K562 (cell line): ENCODE results near the gene MYO1A. TPM values are rescaled to one million over a fixed set of nuclear protein-coding genes. Genes with fewer than 3 reads are reported as not detected.

Source experiments
- ATAC-seq: fragments of 200-7000 bp; cut with Tn5 transposase; 3 replicates; pipeline ENCODE4 v1.9.1; 2020; ENCODE audit warnings: moderate library complexity
- BruUV-seq: library from RNA; stranded (reverse); fragments of 400-500 nt; replicated peaks from 2 replicates; lab custom pipeline; 2021; lab: Mats Ljungman, UMichigan
- CTCF ChIA-PET: fragments of 300-600 bp; formaldehyde crosslinking; extraction: SDS; loops from one replicate; lab custom pipeline; 2021; ENCODE audit warnings: low intra/inter-chr PET ratio; lab: Yijun Ruan, JAX
- POLR2A ChIA-PET: fragments of 300-600, 350-650 bp; sonication (Branson Sonifier 250); formaldehyde crosslinking; extraction: SDS; loops from one replicate; lab custom pipeline; 2021; ENCODE audit warnings: antibody characterized with exemption, inconsistent platforms; lab: Yijun Ruan, JAX
- DNase-seq, 4 experiments: peaks; one replicate each; pipeline versions ENCODE4 v3.0.0 to v3.0.0-alpha.2; 2011 to 2018; ENCODE audit warnings: low spot score in 3 of 4, mixed read lengths in 3 of 4; ENCODE audit errors: extremely low read depth in 1 of 4
- FAIRE-seq: peaks from 2 replicates; lab custom pipeline; 2011; peaks lifted over from hg19 to GRCh38; lab: Jason Lieb, UNC
- H2AFZ ChIP-seq: 2 replicates; pipeline ENCODE4 v1.6.0; 2011; ENCODE audit warnings: low read depth, low read length, control low read depth, inconsistent platforms
- H3K27ac ChIP-seq: fragments of 200-600 bp; 3 replicates; pipeline ENCODE4 v1.8.0; 2011; ENCODE audit warnings: low read depth, mild to moderate bottlenecking, control low read depth, inconsistent platforms, low read length, moderate library complexity, mixed read lengths; ENCODE audit errors: extremely low read depth
- H3K27me3 ChIP-seq, 2 experiments: fragments of 300-600 bp in 1 of 2; 2 replicates in 1 of 2; 3 replicates in 1 of 2; pipeline versions ENCODE4 v1.6.0 to v1.8.0; 2011; ENCODE audit warnings: inconsistent platforms in 2 of 2, low read length in 2 of 2, mild to moderate bottlenecking in 1 of 2, mixed read lengths in 1 of 2, moderate library complexity in 1 of 2; ENCODE audit not compliant: control insufficient read depth in 2 of 2, insufficient read depth in 2 of 2
- H3K36me3 ChIP-seq: fragments of 300-600 bp; 3 replicates; pipeline ENCODE4 v1.8.0; 2011; ENCODE audit warnings: mild to moderate bottlenecking, low read length, inconsistent platforms; ENCODE audit not compliant: control insufficient read depth, insufficient read depth
- H3K4me1 ChIP-seq, 2 experiments: fragments of 200-600 bp in 1 of 2; replicated peaks in 1 of 2; 2 replicates in 1 of 2; 3 replicates in 1 of 2; pipeline versions ENCODE4 v1.5.1 to v1.8.0; 2011; ENCODE audit warnings: inconsistent platforms in 2 of 2, low read length in 2 of 2, mild to moderate bottlenecking in 1 of 2, mixed read lengths in 1 of 2, moderate library complexity in 1 of 2; ENCODE audit not compliant: control insufficient read depth in 2 of 2, insufficient read depth in 2 of 2
- H3K4me2 ChIP-seq: 2 replicates; pipeline ENCODE4 v1.6.1; 2011; ENCODE audit warnings: low read length, control low read depth, inconsistent platforms, mixed read lengths; ENCODE audit not compliant: insufficient read depth
- H3K4me3 ChIP-seq: fragments of 200-600 bp; sonication (generic), shearing (Covaris generic); 2 replicates; pipeline ENCODE4 v1.5.1; 2016; ENCODE audit warnings: control low read depth, inconsistent platforms
- H3K79me2 ChIP-seq: fragments of 200-600 bp; 3 replicates; pipeline ENCODE4 v1.8.0; 2011; ENCODE audit warnings: low read length, inconsistent platforms; ENCODE audit not compliant: control insufficient read depth, insufficient read depth
- H3K9ac ChIP-seq, 2 experiments: 2 replicates each; pipeline versions ENCODE4 v1.6.0 to v1.6.1; 2011; ENCODE audit warnings: low read depth in 2 of 2, low read length in 2 of 2, control low read depth in 1 of 2, inconsistent platforms in 1 of 2, mild to moderate bottlenecking in 1 of 2, mixed read lengths in 1 of 2; ENCODE audit not compliant: insufficient read depth in 1 of 2
- H3K9me1 ChIP-seq: one replicate; pipeline ENCODE4 v1.6.0; 2011; ENCODE audit warnings: inconsistent platforms, mild to moderate bottlenecking, low read length, moderate library complexity; ENCODE audit not compliant: control insufficient read depth, insufficient read depth
- H3K9me3 ChIP-seq: replicated peaks from 2 replicates; pipeline ENCODE4 v1.5.1; 2011; ENCODE audit warnings: low read depth, low read length, inconsistent platforms; ENCODE audit not compliant: control insufficient read depth, insufficient read depth
- H4K20me1 ChIP-seq: replicated peaks from 2 replicates; pipeline ENCODE4 v1.6.1; 2011; ENCODE audit warnings: low read length, inconsistent platforms, mixed read lengths; ENCODE audit not compliant: control insufficient read depth, insufficient read depth
- BRD9 ChIP-seq: fragments of 450-650 bp; IDR thresholded peaks from 2 replicates; pipeline ENCODE4 v1.6.1; 2018; ENCODE audit warnings: low read depth; ENCODE audit not compliant: partially characterized antibody
- COPS2 ChIP-seq: fragments of 450-650 bp; conservative IDR thresholded peaks from 2 replicates; pipeline ENCODE4 v1.6.1; 2016; ENCODE audit warnings: mild to moderate bottlenecking, moderate library complexity
- CREB5 ChIP-seq: fragments of 250-450 bp; sonication (Bioruptor Pico); IDR thresholded peaks from 2 replicates; pipeline ENCODE4 v1.5.0; 2020; ENCODE audit warnings: mild to moderate bottlenecking
- ETS2 ChIP-seq: IDR thresholded peaks from 2 replicates; pipeline ENCODE4 v1.6.1; 2016; ENCODE audit warnings: borderline replicate concordance, missing genetic modification characterization, mild to moderate bottlenecking, moderate library complexity, missing compliant biosample characterization; ENCODE audit not compliant: poor library complexity, severe bottlenecking
- FIP1L1 ChIP-seq: fragments of 200-400 bp; formaldehyde crosslinking; IDR thresholded peaks from 2 replicates; pipeline ENCODE4 v1.6.1; 2018; ENCODE audit warnings: mild to moderate bottlenecking, low read depth, low read length; ENCODE audit not compliant: poor library complexity, severe bottlenecking
- MAZ ChIP-seq, 2 experiments: fragments of 450-650 bp in 1 of 2; sonication (generic) in 1 of 2; formaldehyde crosslinking; IDR thresholded peaks in 1 of 2; conservative IDR thresholded peaks in 1 of 2; 2 replicates each; pipeline versions ENCODE4 v1.4.0 to v1.5.0; 2020; ENCODE audit warnings: mild to moderate bottlenecking in 1 of 2, missing genetic modification reagents in 1 of 2
- SNIP1 ChIP-seq: fragments of 450-650 bp; IDR thresholded peaks from 2 replicates; pipeline ENCODE4 v1.7.1; 2017; ENCODE audit warnings: low read depth, mild to moderate bottlenecking
- ZNF311 ChIP-seq: fragments of 250-450 bp; sonication (Bioruptor Pico); IDR thresholded peaks from 2 replicates; pipeline ENCODE4 v1.4.0; 2020; ENCODE audit warnings: mild to moderate bottlenecking, moderate library complexity
- WGBS: fragments of 100-300 bp; shearing (Covaris generic); methylation state at CpG from one replicate; pipeline ENCODE4 v1.1.6; 2016; ENCODE audit warnings: low coverage, mixed read lengths; ENCODE audit not compliant: insufficient coverage; ENCODE audit errors: missing lambda C conversion rate; 5-methylcytosine and 5-hydroxymethylcytosine counted together
- in situ Hi-C: fragments of 300-500 bp; cut with MboI; formaldehyde crosslinking; loops from 4 replicates; pipeline ENCODE4 v1.15.0; 2018; ENCODE audit warnings: inconsistent platforms, mixed read lengths
- intact Hi-C: fragments of 100-400 bp; cut with micrococcal nuclease; formaldehyde crosslinking; loops from 2 replicates; pipeline ENCODE4 v1.14.2; 2022
- polyA plus RNA-seq, 8 experiments: library from polyadenylated mRNA; depleted of rRNA in 4 of 8; stranded (reverse) in 5 of 8; unstranded in 3 of 8; fragments of >200 nt; fragmentation: Nextera tagmentation in 2 of 8; fragmentation: Illumina TruSeq in 1 of 8; extraction: Ambion mirVana in 2 of 8; extraction: Trizol in 1 of 8; gene quantifications; 2 replicates each; pipeline versions ENCODE4 v1.2.1 to v1.2.3, GENCODE V29; 2011 to 2014; ENCODE audit warnings: inconsistent platforms in 1 of 8, missing spikeins in 1 of 8
- total RNA-seq, 7 experiments: library from RNA; depleted of rRNA in 6 of 7; stranded (reverse); fragments of >200 nt in 6 of 7; fragmentation: Illumina TruSeq in 2 of 7; extraction: Trizol in 2 of 7; gene quantifications; 2 replicates each; pipeline versions ENCODE4 v1.2.1 to v1.2.3, GENCODE V29; 2011 to 2021; ENCODE audit warnings: low replicate concordance in 1 of 7
- TF ChIP-seq, protein P1 (sequence below): sonication (generic); formaldehyde crosslinking; IDR thresholded peaks from 2 replicates; pipeline ENCODE4 v1.8.1; 2022; ENCODE audit warnings: missing genetic modification reagents
- TF ChIP-seq, protein P2 (sequence below): sonication (generic); formaldehyde crosslinking; IDR thresholded peaks from 2 replicates; pipeline ENCODE4 v1.9.0; 2022; ENCODE audit warnings: mild to moderate bottlenecking, missing genetic modification reagents
- TF ChIP-seq, protein P3 (sequence below): sonication (generic); formaldehyde crosslinking; IDR thresholded peaks from 2 replicates; pipeline ENCODE4 v1.8.0; 2022; ENCODE audit warnings: mild to moderate bottlenecking, low read depth, missing genetic modification reagents

Gene MYO1A
- total and polyA plus RNA-seq, 9 of the 15 experiments (the other 6 are each of a cell fraction or from before 2014, with no cell fraction given) = 0.03 to 0.29 (median 0.14) TPM; not detected in 2

DNA sequence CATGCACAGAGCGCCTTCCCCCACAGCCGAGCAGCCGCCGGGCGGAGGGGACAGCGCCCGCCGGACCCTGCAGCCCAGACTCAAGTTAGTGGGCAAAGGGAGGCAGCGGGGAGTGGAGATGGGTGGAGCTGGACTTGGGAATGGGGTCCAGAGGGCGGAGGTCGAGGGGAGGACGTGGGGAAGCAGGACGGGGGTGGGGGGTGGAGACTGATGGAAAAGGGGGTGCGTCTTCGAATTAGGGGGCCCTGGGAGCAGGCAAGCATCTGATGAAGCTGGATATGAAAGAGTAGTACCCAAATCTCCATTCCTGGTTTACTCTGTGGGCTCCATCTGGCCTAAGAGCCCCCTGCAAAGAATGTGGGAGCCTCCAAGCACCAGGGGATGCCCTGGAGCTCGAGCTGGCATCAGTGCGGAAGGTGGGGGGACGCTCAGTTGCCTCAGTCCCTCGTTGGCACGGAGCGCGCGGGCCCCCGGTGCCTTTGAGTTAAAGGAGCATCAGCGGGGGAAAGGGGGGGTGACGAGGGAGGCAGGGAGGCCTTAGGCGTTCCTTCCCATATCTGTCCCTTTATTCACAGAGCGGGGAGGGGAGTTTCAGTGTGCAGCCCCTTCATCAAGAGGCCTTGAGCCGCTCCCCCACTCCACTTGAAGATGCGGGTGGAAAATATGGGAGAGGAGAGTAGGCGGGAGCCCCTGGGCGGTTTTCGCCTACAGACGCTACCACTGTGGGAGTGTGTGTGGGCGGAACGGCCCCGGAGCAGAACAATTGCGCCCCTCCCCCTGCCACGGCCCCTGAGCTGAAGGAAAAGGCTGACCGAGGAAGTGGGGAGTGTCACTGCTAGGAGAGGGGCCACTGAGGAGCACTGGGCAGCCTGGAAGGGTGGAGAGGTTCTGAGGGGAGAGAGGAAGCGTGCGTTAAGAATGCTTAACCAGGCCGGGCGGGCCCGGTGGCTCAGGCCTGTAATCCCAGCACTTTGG, 39.6 kb upstream of the MYO1A start:
- ChIA-PET CTCF (interaction anchor here (0.9 kb wide), 1 partner anchor 20 kb away, joined by 4 read pairs; no protein-coding TSS in a partner anchor), POLR2A (interaction anchor here (0.8 to 6.0 kb wide), 6 partner anchors 10 to 752 kb away, joined by 3 to 44 read pairs (median 4); partner anchors contain the start of gene NEMP1)
- DNase-seq (peak; percentile 57 to 84 (median 66)), FAIRE-seq (no peak), ATAC-seq (peak; percentile 8)
- H4K20me1 ChIP-seq = peaks cover 5% of the 10 kb centered on the region
- peaks cover 40 to 75% of the 10 kb centered on the region in 2 experiments for H3K4me1 ChIP-seq
- TSS peak; percentile 51 for BruUV-seq
- H3K79me2 ChIP-seq = peaks cover 42% of the 10 kb centered on the region
- in situ Hi-C loops (no loop called here), intact Hi-C loops (loop anchor here (10.0 kb wide), 1 partner anchor 455 kb away; the partner anchor contains the start of gene BAZ2A)
- H2AFZ ChIP-seq = peak overlapping the region; percentile 66
- H3K4me2 ChIP-seq = peak overlapping the region; percentile 86
- under 1% methylated on average over 39 of the region's 45 CpGs for WGBS
- no peaks in the 10 kb centered on the region for H3K9me3 ChIP-seq
- peak overlapping the region; percentile 71 to 97 for H3K9ac ChIP-seq
- peak overlapping the region; percentile 75 for H3K4me3 ChIP-seq
- peaks cover 37% of the 10 kb centered on the region for H3K36me3 ChIP-seq
- H3K27me3 ChIP-seq = no peaks in the 10 kb centered on the region; a peak in 1 of 5 replicates
- H3K27ac ChIP-seq = peak overlapping the region; percentile 69
- no peaks in the 10 kb centered on the region for H3K9me1 ChIP-seq
- TF ChIP-seq CREB5 (no peak), ZNF311 (CRISPR knock-in tag) (no peak), SNIP1 (no peak), MAZ (CRISPR knock-in tag; conservative IDR thresholded peaks at IDR 0.05 in 1 of 2, IDR thresholded peaks at IDR 0.05 in 1 of 2) (peak; percentile 46 to 58; a peak in 3 of 4 replicates), COPS2 (no peak), BRD9 (no peak), FIP1L1 (no peak), ETS2 (tag) (no peak)
- TF ChIP-seq, protein P1, sequence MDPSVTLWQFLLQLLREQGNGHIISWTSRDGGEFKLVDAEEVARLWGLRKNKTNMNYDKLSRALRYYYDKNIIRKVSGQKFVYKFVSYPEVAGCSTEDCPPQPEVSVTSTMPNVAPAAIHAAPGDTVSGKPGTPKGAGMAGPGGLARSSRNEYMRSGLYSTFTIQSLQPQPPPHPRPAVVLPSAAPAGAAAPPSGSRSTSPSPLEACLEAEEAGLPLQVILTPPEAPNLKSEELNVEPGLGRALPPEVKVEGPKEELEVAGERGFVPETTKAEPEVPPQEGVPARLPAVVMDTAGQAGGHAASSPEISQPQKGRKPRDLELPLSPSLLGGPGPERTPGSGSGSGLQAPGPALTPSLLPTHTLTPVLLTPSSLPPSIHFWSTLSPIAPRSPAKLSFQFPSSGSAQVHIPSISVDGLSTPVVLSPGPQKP (CRISPR knock-in tag) = no peak
- TF ChIP-seq, protein P2, sequence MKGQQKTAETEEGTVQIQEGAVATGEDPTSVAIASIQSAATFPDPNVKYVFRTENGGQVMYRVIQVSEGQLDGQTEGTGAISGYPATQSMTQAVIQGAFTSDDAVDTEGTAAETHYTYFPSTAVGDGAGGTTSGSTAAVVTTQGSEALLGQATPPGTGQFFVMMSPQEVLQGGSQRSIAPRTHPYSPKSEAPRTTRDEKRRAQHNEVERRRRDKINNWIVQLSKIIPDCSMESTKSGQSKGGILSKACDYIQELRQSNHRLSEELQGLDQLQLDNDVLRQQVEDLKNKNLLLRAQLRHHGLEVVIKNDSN (CRISPR knock-in tag) = no peak
- TF ChIP-seq, protein P3, sequence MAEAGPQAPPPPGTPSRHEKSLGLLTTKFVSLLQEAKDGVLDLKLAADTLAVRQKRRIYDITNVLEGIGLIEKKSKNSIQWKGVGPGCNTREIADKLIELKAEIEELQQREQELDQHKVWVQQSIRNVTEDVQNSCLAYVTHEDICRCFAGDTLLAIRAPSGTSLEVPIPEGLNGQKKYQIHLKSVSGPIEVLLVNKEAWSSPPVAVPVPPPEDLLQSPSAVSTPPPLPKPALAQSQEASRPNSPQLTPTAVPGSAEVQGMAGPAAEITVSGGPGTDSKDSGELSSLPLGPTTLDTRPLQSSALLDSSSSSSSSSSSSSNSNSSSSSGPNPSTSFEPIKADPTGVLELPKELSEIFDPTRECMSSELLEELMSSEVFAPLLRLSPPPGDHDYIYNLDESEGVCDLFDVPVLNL (CRISPR knock-in tag) = no peak
